ENCODE measurements around the gene EIF2AK2. TPM values are rescaled to one million over a fixed set of nuclear protein-coding genes. Genes with fewer than 3 reads are reported as not detected.

EIF2AK2 gene
- total RNA-seq, 1 donor from 2014 or later: 17.5 TPM

DNA sequence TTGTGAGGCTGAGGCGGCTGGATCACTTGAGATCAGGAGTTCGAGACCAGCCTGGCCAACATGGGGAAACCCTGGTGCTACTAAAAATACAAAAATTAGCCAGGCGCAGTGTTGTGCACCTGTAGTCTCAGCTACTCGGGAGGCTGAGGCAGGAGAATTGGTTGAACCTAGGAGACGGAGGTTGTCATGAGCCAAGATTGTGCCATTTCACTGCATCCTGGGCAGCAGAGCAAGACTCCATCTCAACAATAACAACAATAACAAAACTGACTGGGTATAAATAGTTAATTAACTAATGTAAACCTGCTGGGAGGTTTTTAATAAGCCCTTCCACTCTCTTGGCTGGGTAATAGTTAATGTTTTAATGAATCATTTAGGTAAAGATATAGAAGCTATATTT is 23.9 kb upstream of the EIF2AK2 start:
- no peak for DNase-seq
- ATAC-seq (ENCODE audit: poor library complexity): no peak
- intact Hi-C loops (cut with DNase I): no loop called here

DNA sequence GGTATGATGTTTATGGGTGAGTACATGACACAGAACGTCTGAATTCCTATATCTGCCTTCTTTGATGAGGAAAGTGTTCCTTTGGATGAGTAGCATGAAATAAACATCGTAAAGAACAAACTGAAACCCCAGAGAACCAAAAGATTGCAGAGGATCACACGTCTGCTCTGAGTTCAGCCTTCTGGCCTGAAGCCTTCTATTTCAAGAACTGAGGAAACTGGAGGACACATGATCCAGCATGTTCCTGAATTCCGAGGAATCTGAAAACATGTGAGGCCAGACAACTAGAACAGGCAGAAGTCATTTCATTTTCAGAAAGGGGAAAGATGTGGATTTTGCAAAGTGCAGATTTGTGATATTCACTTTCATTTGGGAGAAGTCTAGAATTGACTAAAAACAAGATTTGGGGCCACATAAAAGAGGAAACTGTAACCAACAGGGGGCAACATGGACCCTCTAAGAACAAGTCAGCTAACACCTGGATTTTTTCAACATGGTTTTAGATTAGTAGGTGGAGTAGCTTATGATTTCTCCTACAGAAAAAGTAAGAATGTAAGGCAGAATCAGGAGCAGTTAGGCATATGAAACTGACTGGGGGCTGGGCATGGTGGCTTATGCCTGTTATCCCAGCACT is 23.3 kb upstream of the EIF2AK2 start:
- no peak for ATAC-seq (ENCODE audit: poor library complexity)
- intact Hi-C loops (cut with DNase I): no loop called here

GRCh38 chr2:37173741-37174140 is 17.0 kb upstream of the EIF2AK2 start:
- intact Hi-C loops (cut with DNase I): no loop called here
- no peak for ATAC-seq (ENCODE audit: poor library complexity)

More for the DNA sequence above, 23.3 kb upstream of the EIF2AK2 start:
- no peak for DNase-seq

GRCh38 chr2:37171624-37171950 is 14.8 kb upstream of the EIF2AK2 start:
- DNase-seq: no peak
- intact Hi-C loops (cut with DNase I): no loop called here
- ATAC-seq (ENCODE audit: poor library complexity): no peak

More at GRCh38 chr2:37173741-37174140, 17.0 kb upstream of the EIF2AK2 start:
- no peak for DNase-seq

- intact Hi-C loops (cut with DNase I): no loop called here
- DNase-seq (no peak), ATAC-seq (ENCODE audit: poor library complexity) (peak; percentile 56)
Measured at GRCh38 chr2:37168217-37168981, 11.6 kb upstream of the EIF2AK2 start.

GRCh38 chr2:37167636-37168180 is 10.9 kb upstream of the EIF2AK2 start:
- intact Hi-C loops (cut with DNase I): no loop called here

DNA sequence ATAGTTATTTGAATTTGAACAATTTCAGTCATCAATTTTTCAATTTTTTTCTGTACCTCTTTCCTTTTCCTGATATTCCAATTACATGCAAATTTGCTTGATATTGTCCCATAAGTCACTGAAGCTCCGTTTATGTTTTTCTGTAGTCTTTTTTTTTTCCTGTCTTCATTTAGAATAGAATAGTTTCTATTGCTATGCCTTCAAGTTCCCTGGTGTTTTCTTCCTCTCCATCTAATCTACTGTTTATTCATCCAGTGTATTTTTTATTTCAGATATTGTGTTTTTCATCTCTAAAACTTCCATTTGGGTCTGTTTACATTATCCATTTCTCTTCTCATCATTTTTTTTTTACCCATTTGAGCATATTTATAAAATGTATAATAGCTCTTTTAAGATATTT is 8.0 kb upstream of the EIF2AK2 start:
- ATAC-seq (ENCODE audit: poor library complexity) (no peak), DNase-seq (no peak)
- intact Hi-C loops (cut with DNase I): no loop called here

More at GRCh38 chr2:37167636-37168180, 10.9 kb upstream of the EIF2AK2 start:
- DNase-seq (no peak), ATAC-seq (ENCODE audit: poor library complexity) (no peak)

DNA sequence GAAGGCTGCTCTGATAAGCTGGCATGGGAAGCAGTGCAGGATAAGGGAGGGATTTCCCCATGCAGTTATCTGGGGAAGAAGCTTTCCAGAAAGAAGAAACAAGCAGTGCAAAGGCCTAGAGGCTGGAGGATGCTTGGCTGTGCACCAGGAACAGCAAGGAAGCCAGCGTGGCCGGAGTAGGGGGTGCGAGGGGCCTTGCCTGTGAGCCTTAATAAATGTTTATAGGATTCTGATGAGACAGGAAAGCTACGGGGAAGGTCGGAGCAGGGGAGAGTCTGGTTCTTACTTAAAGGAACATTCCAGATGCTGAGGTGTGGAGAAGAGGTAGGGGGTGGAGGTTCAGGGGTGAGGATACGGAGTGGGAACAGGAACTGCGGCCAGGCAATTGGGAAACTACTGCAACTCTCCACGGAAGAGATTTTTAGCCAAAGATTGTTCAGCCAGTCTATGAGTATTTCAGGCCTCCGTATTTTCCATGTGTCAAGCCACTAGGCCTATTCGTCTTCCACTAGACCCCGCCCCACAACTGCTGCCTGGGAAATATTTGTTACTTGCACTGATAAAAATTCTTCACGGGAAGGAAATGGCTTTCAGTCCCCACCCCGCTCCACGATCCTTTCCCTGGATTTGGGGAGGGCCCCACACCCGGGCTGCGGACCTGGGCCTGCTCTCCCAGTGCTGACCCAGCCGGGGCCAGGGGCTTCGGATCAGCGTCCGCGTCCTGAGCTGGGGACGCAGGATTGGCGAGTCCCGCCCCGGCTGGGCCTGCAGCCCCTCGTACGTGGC is 516 bp downstream of the EIF2AK2 start:
- peak; percentile 55 for DNase-seq
- intact Hi-C loops (cut with DNase I): no loop called here

GRCh38 chr2:37154785-37155184 is 2.0 kb downstream of the EIF2AK2 start:
- DNase-seq (no peak), ATAC-seq (ENCODE audit: poor library complexity) (no peak)
- intact Hi-C loops (cut with DNase I): no loop called here

More for the DNA sequence above, 516 bp downstream of the EIF2AK2 start:
- peak; percentile 57 for ATAC-seq (ENCODE audit: poor library complexity)

DNA sequence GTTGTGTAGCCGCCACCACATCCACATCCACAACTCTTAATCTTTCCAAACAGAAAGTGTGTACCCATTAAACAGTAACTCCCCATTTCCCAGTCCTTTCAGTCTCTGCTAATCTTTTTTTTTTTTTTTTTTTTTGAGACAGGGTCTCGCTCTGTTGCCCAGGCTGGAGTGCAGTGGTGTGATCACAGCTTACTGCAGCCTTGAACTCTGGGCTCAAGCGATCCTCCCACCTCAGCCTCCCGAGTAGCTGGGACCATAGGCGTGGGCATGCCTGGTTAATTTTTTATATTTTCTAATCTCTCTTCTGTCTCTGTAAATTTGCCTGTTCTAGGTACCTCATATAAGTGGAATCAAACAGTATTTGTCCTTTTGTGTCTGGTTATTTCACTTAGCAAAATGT is 3.6 kb downstream of the EIF2AK2 start:
- intact Hi-C loops (cut with DNase I): no loop called here
- no peak for ATAC-seq (ENCODE audit: poor library complexity)

DNA sequence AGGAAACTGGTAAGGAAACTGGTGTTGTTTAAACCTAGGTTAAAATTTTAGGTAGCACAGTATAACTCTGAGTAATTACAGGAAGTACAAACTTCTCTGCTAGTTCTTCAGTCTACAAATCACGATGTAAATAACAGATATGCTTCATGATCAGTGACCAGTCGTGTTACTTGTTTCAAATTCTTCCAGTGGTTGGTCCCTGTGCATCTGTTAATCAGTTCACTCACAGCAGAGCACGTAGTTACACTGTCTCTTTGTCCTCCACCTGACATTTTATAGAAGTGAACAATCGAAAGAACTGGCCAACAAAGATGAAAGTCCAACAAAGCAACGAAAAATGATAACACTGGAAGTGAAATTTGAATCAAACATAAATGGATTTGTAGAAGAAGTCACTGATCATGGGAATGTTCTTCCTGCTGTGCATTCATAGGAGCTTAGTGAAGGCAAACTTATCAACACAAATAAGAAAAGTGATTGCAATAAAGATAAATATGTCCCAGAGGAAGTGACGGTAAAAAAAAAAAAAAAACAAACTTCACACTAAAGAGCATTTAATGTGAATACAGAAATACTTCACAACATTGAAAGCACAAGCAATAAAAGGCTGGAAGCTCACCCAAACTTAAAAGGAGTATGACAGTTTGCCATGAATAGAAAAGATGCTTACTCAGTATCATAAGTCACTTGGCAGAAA is 7.0 kb downstream of the EIF2AK2 start:
- no peak for ATAC-seq (ENCODE audit: poor library complexity)
- intact Hi-C loops (cut with DNase I): no loop called here
- DNase-seq: no peak

More for the DNA sequence above, 3.6 kb downstream of the EIF2AK2 start:
- DNase-seq: no peak

- no peak for ATAC-seq (ENCODE audit: poor library complexity)
- DNase-seq: no peak
- intact Hi-C loops (cut with DNase I): no loop called here
Measured at GRCh38 chr2:37148325-37148724, 8.5 kb downstream of the EIF2AK2 start.

DNA sequence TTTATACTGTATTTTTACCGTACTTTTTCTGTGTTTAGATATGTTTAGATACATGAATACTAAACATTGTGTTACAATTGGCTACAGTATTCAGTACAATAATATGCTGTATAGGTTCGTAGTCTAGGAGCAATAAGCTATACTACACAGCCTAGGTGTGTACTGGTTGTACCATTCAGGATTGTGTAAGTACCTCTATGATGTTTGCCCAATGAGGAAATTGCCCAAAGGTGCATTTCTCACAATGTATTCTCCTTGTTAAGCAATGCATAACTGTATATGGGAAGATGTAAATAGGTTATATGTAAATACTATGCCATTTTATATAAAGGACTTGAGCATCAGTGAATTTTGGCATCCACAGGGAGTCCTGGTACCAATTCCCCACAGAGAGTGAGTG is 10.7 kb downstream of the EIF2AK2 start:
- DNase-seq: no peak
- ATAC-seq (ENCODE audit: poor library complexity): no peak
- intact Hi-C loops (cut with DNase I): no loop called here

DNA sequence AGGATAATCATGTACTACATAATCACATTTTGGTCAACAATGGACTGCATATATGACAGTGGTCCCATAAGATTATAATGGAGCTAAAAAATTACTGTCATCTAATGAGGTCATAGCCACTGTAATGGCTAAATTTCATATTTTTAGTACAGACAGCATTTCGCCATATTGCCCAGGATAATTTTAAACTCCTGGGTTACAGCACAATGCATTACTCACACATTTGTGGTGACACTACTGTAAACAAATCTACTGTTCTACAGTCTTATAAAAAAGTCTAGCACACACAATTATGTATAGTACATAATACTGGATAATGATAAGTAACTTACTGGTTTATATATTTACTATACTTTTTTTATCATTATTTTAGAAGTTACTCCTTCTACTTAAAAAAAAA is 12.8 kb downstream of the EIF2AK2 start:
- no peak for DNase-seq
- intact Hi-C loops (cut with DNase I): no loop called here
- ATAC-seq (ENCODE audit: poor library complexity): no peak

- no peak for ATAC-seq (ENCODE audit: poor library complexity)
- no peak for DNase-seq
- intact Hi-C loops (cut with DNase I): no loop called here
Measured at GRCh38 chr2:37142546-37142945, 14.2 kb downstream of the EIF2AK2 start.

GRCh38 chr2:37132914-37133313 is 23.9 kb downstream of the EIF2AK2 start:
- DNase-seq (no peak), ATAC-seq (ENCODE audit: poor library complexity) (no peak)
- intact Hi-C loops (cut with DNase I): no loop called here

DNA sequence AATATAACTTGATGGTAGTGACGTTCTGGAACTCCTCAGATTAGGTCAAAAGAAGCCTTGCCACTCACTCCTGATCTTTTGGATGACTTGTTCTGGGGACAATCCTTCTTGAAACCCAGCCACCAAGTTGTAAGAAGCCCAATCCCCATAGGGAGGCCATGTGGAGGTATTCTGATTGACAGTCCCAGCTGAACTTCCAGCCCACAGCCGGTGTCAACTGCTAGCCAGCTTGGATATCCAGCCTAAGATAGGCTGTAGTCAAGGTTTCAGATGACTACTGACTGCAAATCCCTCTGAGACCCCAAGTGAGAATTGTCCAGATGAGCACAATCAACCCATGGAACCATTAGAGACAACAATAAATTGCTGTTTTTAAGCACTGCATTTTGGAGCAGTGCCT is 31.4 kb downstream of the EIF2AK2 start:
- intact Hi-C loops (cut with DNase I): no loop called here
- ATAC-seq (ENCODE audit: poor library complexity) (no peak), DNase-seq (no peak)

DNA sequence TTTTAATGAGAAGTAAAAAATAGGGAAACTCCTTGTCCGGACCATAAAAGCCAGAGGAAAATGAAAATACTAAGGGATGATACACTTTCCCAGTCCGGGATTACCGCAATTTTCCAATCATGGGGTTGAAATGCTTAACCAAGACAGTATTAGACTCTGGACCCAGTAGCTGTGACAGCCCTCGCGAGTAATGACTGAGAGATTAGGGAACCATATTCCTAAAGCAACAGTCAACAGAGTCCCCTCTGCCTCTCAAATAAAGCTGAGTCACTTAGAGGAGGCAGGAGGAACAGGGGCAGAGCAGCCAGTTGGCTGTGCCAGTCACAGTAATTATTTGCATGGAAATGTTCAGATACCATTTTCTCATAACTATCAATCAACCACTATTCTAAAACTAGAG is 37.6 kb downstream of the EIF2AK2 start:
- intact Hi-C loops (cut with DNase I): no loop called here
- ATAC-seq (ENCODE audit: poor library complexity) (no peak), DNase-seq (no peak)

DNA sequence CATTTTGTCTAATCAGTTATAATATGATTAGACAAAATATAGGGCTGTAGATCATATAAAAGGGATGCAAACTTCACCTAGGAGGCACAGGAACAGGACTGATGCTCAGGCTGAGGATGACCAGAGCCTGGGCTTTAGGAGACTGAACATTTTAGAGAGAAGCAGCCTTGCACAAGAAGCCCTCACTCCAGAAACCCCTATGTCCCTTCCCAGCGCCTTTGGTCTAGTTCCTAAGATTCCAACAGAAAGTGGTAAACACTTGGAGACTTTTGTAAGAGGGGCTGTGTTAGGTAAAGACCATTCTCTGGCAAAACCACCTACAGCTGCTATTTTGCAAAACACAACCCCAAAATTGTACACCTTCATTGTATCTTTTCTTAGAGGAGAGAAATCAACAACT is 39.2 kb downstream of the EIF2AK2 start:
- no peak for ATAC-seq (ENCODE audit: poor library complexity)
- intact Hi-C loops (cut with DNase I): no loop called here
- DNase-seq: no peak

All from Right ventricle myocardium superior (tissue), 1 donor.